HUDEP-2 (cell line): ENCODE results near the gene BMAL2.

Experiments used
- DNase-seq, 76 experiments: peaks; one replicate each; lab custom pipeline; 2025; ENCODE audit not compliant: unreplicated experiment in 76 of 76; lab: John Stamatoyannopoulos, UW

BMAL2 gene

GRCh38 chr12:27319848-27320247, 12.8 kb upstream of the BMAL2 start:
- DNase-seq = no peak

GRCh38 chr12:27324530-27324929, 8.1 kb upstream of the BMAL2 start:
- no peak for DNase-seq

- no peak for DNase-seq
Observed at GRCh38 chr12:27330846-27331245, 1.8 kb upstream of the BMAL2 start.

GRCh38 chr12:27331291-27331926, 1.2 kb upstream of the BMAL2 start:
- DNase-seq = peak in 21 of 76 experiments; percentile 0 to 56 (median 13)

GRCh38 chr12:27331927-27332324, 710 bp upstream of the BMAL2 start:
- DNase-seq = peak in 2 of 76 experiments; percentile 3 to 7

GRCh38 chr12:27332407-27332713, 276 bp upstream of the BMAL2 start:
- peak in 1 of 76 experiments; percentile 6 for DNase-seq

- DNase-seq = peak in 28 of 76 experiments; percentile 3 to 51 (median 23)
Observed at GRCh38 chr12:27333403-27334009, 870 bp downstream of the BMAL2 start.

GRCh38 chr12:27334042-27334720, 1.5 kb downstream of the BMAL2 start:
- DNase-seq = peak in 27 of 76 experiments; percentile 0 to 61 (median 25)

GRCh38 chr12:27334721-27335082, 2.1 kb downstream of the BMAL2 start:
- no peak for DNase-seq

GRCh38 chr12:27335364-27336281, 3.0 kb downstream of the BMAL2 start:
- no peak for DNase-seq

GRCh38 chr12:27336282-27336653, 3.6 kb downstream of the BMAL2 start:
- no peak for DNase-seq

GRCh38 chr12:27337376-27337775, 4.7 kb downstream of the BMAL2 start:
- no peak for DNase-seq

- no peak for DNase-seq
Observed at GRCh38 chr12:27338473-27338872, 5.8 kb downstream of the BMAL2 start.

GRCh38 chr12:27340971-27341370, 8.3 kb downstream of the BMAL2 start:
- DNase-seq = no peak

- DNase-seq = no peak
Observed at GRCh38 chr12:27342536-27342935, 9.9 kb downstream of the BMAL2 start.

GRCh38 chr12:27343255-27344000, 10.8 kb downstream of the BMAL2 start:
- DNase-seq = no peak

GRCh38 chr12:27344246-27344645, 11.6 kb downstream of the BMAL2 start:
- no peak for DNase-seq

GRCh38 chr12:27344760-27345159, 12.1 kb downstream of the BMAL2 start:
- no peak for DNase-seq

GRCh38 chr12:27345376-27345775, 12.7 kb downstream of the BMAL2 start:
- DNase-seq = no peak

GRCh38 chr12:27347779-27348178, 15.1 kb downstream of the BMAL2 start:
- DNase-seq = no peak

GRCh38 chr12:27351476-27351875, 18.8 kb downstream of the BMAL2 start:
- no peak for DNase-seq
